ENCODE data around the gene OR6S1. TPM values are rescaled to one million over a fixed set of nuclear protein-coding genes. Genes with fewer than 3 reads are reported as not detected.

The OR6S1 gene
- total RNA-seq, 1 donor from 2014 or later, result not detected

DNA sequence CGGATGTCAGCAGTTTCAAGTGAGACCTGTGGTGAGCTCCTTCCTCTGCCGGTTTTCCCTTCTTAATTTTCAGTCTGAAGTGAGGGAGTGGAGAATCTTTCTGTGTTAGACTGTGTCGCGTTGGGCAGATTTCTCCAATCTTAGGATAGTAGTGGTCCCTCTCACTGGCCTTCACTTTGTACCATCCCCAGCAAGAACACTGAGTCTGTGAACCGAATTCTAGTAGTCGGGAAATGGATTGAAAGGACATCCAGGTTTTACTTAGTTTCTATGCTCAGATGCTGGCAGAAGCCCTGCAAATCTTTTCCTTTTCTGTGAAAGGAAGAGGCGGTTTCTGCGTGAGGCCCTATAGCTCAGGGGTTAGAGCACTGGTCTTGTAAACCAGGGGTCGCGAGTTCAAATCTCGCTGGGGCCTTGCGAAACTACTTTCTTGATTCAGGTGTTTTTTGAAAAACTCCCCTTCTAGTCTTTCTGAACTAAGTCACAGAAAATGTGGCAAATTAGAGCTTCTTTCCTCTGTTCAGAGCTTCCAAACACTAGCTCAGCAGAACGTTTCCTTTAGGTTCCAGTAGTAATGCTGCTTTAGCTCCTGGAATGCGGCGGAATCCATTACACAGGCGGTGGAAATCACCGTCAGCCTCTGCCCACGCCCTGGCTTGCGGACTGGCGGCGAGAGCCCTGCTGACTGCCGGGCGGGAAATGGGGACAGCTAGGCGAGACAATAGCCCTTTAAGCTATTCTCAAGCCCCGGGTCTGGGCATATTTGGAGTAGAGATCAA is 40.0 kb upstream of the OR6S1 start:
- Mint-ChIP-seq H3K36me3 (ENCODE audit: low read depth) (no peaks in the 10 kb centered on the region), H3K9me3 (no peaks in the 10 kb centered on the region), H3K4me3 (no peak overlapping the region), H3K4me1 (peaks cover 8% of the 10 kb centered on the region), H3K27ac (ENCODE audit: unreplicated experiment) (no peak overlapping the region), H3K27me3 (ENCODE audit: low read depth) (peaks cover 27% of the 10 kb centered on the region)
- TF ChIP-seq, protein P1, sequence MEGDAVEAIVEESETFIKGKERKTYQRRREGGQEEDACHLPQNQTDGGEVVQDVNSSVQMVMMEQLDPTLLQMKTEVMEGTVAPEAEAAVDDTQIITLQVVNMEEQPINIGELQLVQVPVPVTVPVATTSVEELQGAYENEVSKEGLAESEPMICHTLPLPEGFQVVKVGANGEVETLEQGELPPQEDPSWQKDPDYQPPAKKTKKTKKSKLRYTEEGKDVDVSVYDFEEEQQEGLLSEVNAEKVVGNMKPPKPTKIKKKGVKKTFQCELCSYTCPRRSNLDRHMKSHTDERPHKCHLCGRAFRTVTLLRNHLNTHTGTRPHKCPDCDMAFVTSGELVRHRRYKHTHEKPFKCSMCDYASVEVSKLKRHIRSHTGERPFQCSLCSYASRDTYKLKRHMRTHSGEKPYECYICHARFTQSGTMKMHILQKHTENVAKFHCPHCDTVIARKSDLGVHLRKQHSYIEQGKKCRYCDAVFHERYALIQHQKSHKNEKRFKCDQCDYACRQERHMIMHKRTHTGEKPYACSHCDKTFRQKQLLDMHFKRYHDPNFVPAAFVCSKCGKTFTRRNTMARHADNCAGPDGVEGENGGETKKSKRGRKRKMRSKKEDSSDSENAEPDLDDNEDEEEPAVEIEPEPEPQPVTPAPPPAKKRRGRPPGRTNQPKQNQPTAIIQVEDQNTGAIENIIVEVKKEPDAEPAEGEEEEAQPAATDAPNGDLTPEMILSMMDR (conservative IDR thresholded peaks at IDR 0.05), result no peak
- DNase-seq (ENCODE audit: low read depth, low spot score), result peak; percentile 87

GRCh38 chr14:20680843-20681347 is 39.4 kb upstream of the OR6S1 start:
- H3K9me3 Mint-ChIP-seq, result no peaks in the 10 kb centered on the region
- TF ChIP-seq, protein P1 (conservative IDR thresholded peaks at IDR 0.05), result no peak
- peaks cover 8% of the 10 kb centered on the region for H3K4me1 Mint-ChIP-seq
- H3K27ac Mint-ChIP-seq (ENCODE audit: unreplicated experiment), result no peak overlapping the region
- no peak for DNase-seq (ENCODE audit: low read depth, low spot score)
- peaks cover 33% of the 10 kb centered on the region for H3K27me3 Mint-ChIP-seq (ENCODE audit: low read depth)
- H3K4me3 Mint-ChIP-seq, result no peak overlapping the region
- H3K36me3 Mint-ChIP-seq (ENCODE audit: low read depth), result no peaks in the 10 kb centered on the region

GRCh38 chr14:20680363-20680762 is 38.9 kb upstream of the OR6S1 start:
- no peaks in the 10 kb centered on the region for H3K36me3 Mint-ChIP-seq (ENCODE audit: low read depth)
- no peak for DNase-seq (ENCODE audit: low read depth, low spot score)
- H3K27ac Mint-ChIP-seq (ENCODE audit: unreplicated experiment), result no peak overlapping the region
- H3K4me1 Mint-ChIP-seq, result peaks cover 8% of the 10 kb centered on the region
- TF ChIP-seq, protein P1 (conservative IDR thresholded peaks at IDR 0.05), result no peak
- no peaks in the 10 kb centered on the region for H3K9me3 Mint-ChIP-seq
- no peak overlapping the region for H3K4me3 Mint-ChIP-seq
- H3K27me3 Mint-ChIP-seq (ENCODE audit: low read depth), result peaks cover 39% of the 10 kb centered on the region

DNA sequence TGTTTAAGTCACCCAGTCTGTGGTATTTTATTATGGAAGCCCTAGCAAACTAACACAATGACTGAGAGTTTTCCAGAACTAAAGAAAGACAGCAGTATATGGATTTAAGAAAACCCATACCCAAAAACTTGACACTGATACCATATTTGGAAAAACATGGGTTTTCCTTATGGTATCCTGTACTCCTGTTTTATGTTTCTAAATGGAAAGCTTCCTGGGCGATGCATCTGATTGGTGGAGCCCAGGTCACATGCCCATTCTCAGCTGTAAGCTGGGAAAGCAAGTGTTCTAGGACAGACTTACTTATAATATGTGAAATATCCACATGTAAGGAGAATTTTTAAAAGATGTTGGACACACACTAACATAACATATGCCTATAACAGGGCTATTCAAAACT is 38.4 kb upstream of the OR6S1 start:
- H3K36me3 Mint-ChIP-seq (ENCODE audit: low read depth), result no peaks in the 10 kb centered on the region
- TF ChIP-seq, protein P1 (conservative IDR thresholded peaks at IDR 0.05), result no peak
- H3K4me3 Mint-ChIP-seq, result no peak overlapping the region
- H3K4me1 Mint-ChIP-seq, result peaks cover 3% of the 10 kb centered on the region
- no peak for DNase-seq (ENCODE audit: low read depth, low spot score)
- no peak overlapping the region for H3K27ac Mint-ChIP-seq (ENCODE audit: unreplicated experiment)
- H3K9me3 Mint-ChIP-seq, result no peaks in the 10 kb centered on the region
- H3K27me3 Mint-ChIP-seq (ENCODE audit: low read depth), result peaks cover 36% of the 10 kb centered on the region

- no peaks in the 10 kb centered on the region for H3K9me3 Mint-ChIP-seq
- TF ChIP-seq, protein P1 (conservative IDR thresholded peaks at IDR 0.05), result no peak
- no peaks in the 10 kb centered on the region for H3K4me1 Mint-ChIP-seq
- H3K27ac Mint-ChIP-seq (ENCODE audit: unreplicated experiment), result no peak overlapping the region
- H3K36me3 Mint-ChIP-seq (ENCODE audit: low read depth), result no peaks in the 10 kb centered on the region
- no peak for DNase-seq (ENCODE audit: low read depth, low spot score)
- peaks cover 47% of the 10 kb centered on the region for H3K27me3 Mint-ChIP-seq (ENCODE audit: low read depth)
- H3K4me3 Mint-ChIP-seq, result no peak overlapping the region
These were observed 34.6 kb upstream of the OR6S1 start for GRCh38 chr14:20676072-20676471.
